Inflammatory macrophage treated with lipopolysaccharide for 1 hour (primary cell): ENCODE results near the gene TTC16.
"Not testable (repeated sequence)": the region's sequence is repeated elsewhere in the genome, so short reads cannot be mapped to it uniquely, and the experiment has no call there.

Source experiments
- DNase-seq, 2 donors: peaks; one replicate each; pipeline ENCODE4 v3.0.0-alpha.2; 2020 to 2022

The TTC16 gene

GRCh38 chr9:127744398-127745110 lies 28.7 kb downstream of the TTC16 start:
- no peak for DNase-seq

GRCh38 chr9:127746959-127747569 lies 31.2 kb downstream of the TTC16 start:
- DNase-seq: no peak

- no peak for DNase-seq
Observed at GRCh38 chr9:127749090-127749787, 33.4 kb downstream of the TTC16 start.

- DNase-seq: no peak
Observed at GRCh38 chr9:127751269-127752054, 35.6 kb downstream of the TTC16 start.

- DNase-seq: no peak
Observed at GRCh38 chr9:127753148-127753547, 37.3 kb downstream of the TTC16 start.

- DNase-seq: peak in 1 of 2 donors; percentile 57
Observed at GRCh38 chr9:127753622-127754021, 37.7 kb downstream of the TTC16 start.

- no peak for DNase-seq
Observed at GRCh38 chr9:127754099-127755060, 38.5 kb downstream of the TTC16 start.

GRCh38 chr9:127755061-127756060 lies 39.5 kb downstream of the TTC16 start:
- DNase-seq: no peak

GRCh38 chr9:127756233-127756632 lies 40.4 kb downstream of the TTC16 start:
- DNase-seq: no peak

GRCh38 chr9:127756776-127757175 lies 40.9 kb downstream of the TTC16 start:
- DNase-seq: not testable (repeated sequence)

GRCh38 chr9:127758843-127759242 lies 43.0 kb downstream of the TTC16 start:
- no peak for DNase-seq

- DNase-seq: no peak
Observed at GRCh38 chr9:127761061-127761460, 45.2 kb downstream of the TTC16 start.

GRCh38 chr9:127761491-127761956 lies 45.6 kb downstream of the TTC16 start:
- DNase-seq: no peak

- DNase-seq: peak in 1 of 2 donors; percentile 61
Observed at GRCh38 chr9:127762111-127762676, 46.3 kb downstream of the TTC16 start.

- peak; percentile 69 to 71 for DNase-seq
Observed at GRCh38 chr9:127763918-127764384, 48.1 kb downstream of the TTC16 start.

- DNase-seq: no peak
Observed at GRCh38 chr9:127765418-127765817, 49.5 kb downstream of the TTC16 start.

- DNase-seq: no peak
Observed at GRCh38 chr9:127767410-127767809, 51.5 kb downstream of the TTC16 start.

- DNase-seq: no peak
Observed at GRCh38 chr9:127767909-127768331, 52.0 kb downstream of the TTC16 start.

- no peak for DNase-seq
Observed at GRCh38 chr9:127768698-127769097, 52.8 kb downstream of the TTC16 start.

GRCh38 chr9:127769101-127769500 lies 53.2 kb downstream of the TTC16 start:
- no peak for DNase-seq
